Mesendoderm (in vitro differentiated cells): Measurements from ENCODE around the gene FGF19.

ENCODE experiments used
- DNase-seq: peaks from one replicate; pipeline ENCODE4 v3.0.0; 2013
- H2AK5ac ChIP-seq: 2 replicates; pipeline ENCODE4 v1.6.1; 2013; ENCODE audit warnings: low read length, inconsistent platforms
- H2BK120ac ChIP-seq: 2 replicates; pipeline ENCODE4 v1.6.1; 2013; ENCODE audit warnings: low read depth, mild to moderate bottlenecking, low read length, moderate library complexity, mixed read lengths
- H2BK15ac ChIP-seq: replicated peaks from 2 replicates; pipeline ENCODE4 v1.6.1; 2013; ENCODE audit warnings: low read depth, mild to moderate bottlenecking, moderate library complexity
- H2BK5ac ChIP-seq: 2 replicates; pipeline ENCODE4 v1.6.1; 2013; ENCODE audit warnings: low read length, inconsistent platforms
- H3K18ac ChIP-seq: 2 replicates; pipeline ENCODE4 v1.6.1; 2013; ENCODE audit warnings: mild to moderate bottlenecking, low read length, mixed read lengths
- H3K23ac ChIP-seq: one replicate; pipeline ENCODE4 v1.6.1; 2013; ENCODE audit warnings: low read length
- H3K27ac ChIP-seq: 2 replicates; pipeline ENCODE4 v1.5.1; 2013; ENCODE audit warnings: low read depth, mild to moderate bottlenecking, inconsistent platforms, low read length, moderate library complexity
- H3K27me3 ChIP-seq: 2 replicates; pipeline ENCODE4 v1.6.1; 2013; ENCODE audit warnings: low read length, control low read depth, mild to moderate bottlenecking, inconsistent platforms; ENCODE audit not compliant: insufficient read depth, poor library complexity
- H3K36me3 ChIP-seq: 2 replicates; pipeline ENCODE4 v1.6.1; 2013; ENCODE audit warnings: low read length, inconsistent platforms; ENCODE audit not compliant: control insufficient read depth, insufficient read depth
- H3K4ac ChIP-seq: one replicate; pipeline ENCODE4 v1.6.1; 2013; ENCODE audit warnings: low read depth, mild to moderate bottlenecking, low read length, moderate library complexity
- H3K4me1 ChIP-seq: 2 replicates; pipeline ENCODE4 v1.6.1; 2013; ENCODE audit warnings: low read depth, low read length, inconsistent platforms; ENCODE audit not compliant: control insufficient read depth
- H3K4me2 ChIP-seq: 2 replicates; pipeline ENCODE4 v1.6.1; 2013; ENCODE audit warnings: low read length
- H3K4me3 ChIP-seq: 2 replicates; pipeline ENCODE4 v1.5.1; 2013; ENCODE audit warnings: mild to moderate bottlenecking, low read length
- H3K56ac ChIP-seq: one replicate; pipeline ENCODE4 v1.6.1; 2013; ENCODE audit warnings: low read length
- H3K79me1 ChIP-seq: 2 replicates; pipeline ENCODE4 v1.6.1; 2013; ENCODE audit warnings: low read length, inconsistent platforms
- H3K79me2 ChIP-seq: 2 replicates; pipeline ENCODE4 v1.6.1; 2013; ENCODE audit warnings: mild to moderate bottlenecking, low read length; ENCODE audit not compliant: control insufficient read depth, insufficient read depth
- H3K9ac ChIP-seq: 2 replicates; pipeline ENCODE4 v1.6.1; 2013; ENCODE audit warnings: low read length, inconsistent platforms
- H4K5ac ChIP-seq: one replicate; pipeline ENCODE4 v1.6.1; 2013; ENCODE audit warnings: low read length
- H4K8ac ChIP-seq: one replicate; pipeline ENCODE4 v1.6.1; 2013; ENCODE audit warnings: low read depth, mild to moderate bottlenecking, control low read depth, low read length, moderate library complexity
- WGBS: extraction: QIAGEN DNeasy Blood & Tissue Kit; methylation state at CpG from one replicate; pipeline ENCODE4 v1.1.7; 2013; ENCODE audit warnings: low lambda C conversion rate, missing lambda C conversion rate; ENCODE audit not compliant: insufficient coverage; ENCODE audit errors: extremely low coverage; 5-methylcytosine and 5-hydroxymethylcytosine counted together

FGF19 gene

GRCh38 chr11:69654001-69654659 lies 49.7 kb downstream of the FGF19 start:
- DNase-seq, result no peak
- WGBS, result no CpG with 5 or more reads among the region's 38 CpGs
- no peak overlapping the region for H3K4me3 ChIP-seq
- no peak overlapping the region for H3K4ac ChIP-seq
- no peaks in the 10 kb centered on the region for H3K27me3 ChIP-seq
- H3K56ac ChIP-seq, result no peak overlapping the region
- H4K8ac ChIP-seq, result no peak overlapping the region
- H2BK120ac ChIP-seq, result no peak overlapping the region
- no peak overlapping the region for H2BK5ac ChIP-seq
- no peak overlapping the region for H2BK15ac ChIP-seq
- no peak overlapping the region for H3K4me2 ChIP-seq
- H2AK5ac ChIP-seq, result no peak overlapping the region
- H4K5ac ChIP-seq, result no peak overlapping the region
- peaks cover 3% of the 10 kb centered on the region for H3K4me1 ChIP-seq
- H3K18ac ChIP-seq, result no peak overlapping the region
- no peak overlapping the region for H3K9ac ChIP-seq
- H3K27ac ChIP-seq, result no peak overlapping the region
- H3K23ac ChIP-seq, result no peak overlapping the region
- H3K79me1 ChIP-seq, result no peaks in the 10 kb centered on the region
- no peaks in the 10 kb centered on the region for H3K79me2 ChIP-seq
- peaks cover 12% of the 10 kb centered on the region for H3K36me3 ChIP-seq

- H3K27ac ChIP-seq, result no peak overlapping the region
- no peaks in the 10 kb centered on the region for H3K79me2 ChIP-seq
- H4K5ac ChIP-seq, result no peak overlapping the region
- peaks cover 3% of the 10 kb centered on the region for H3K4me1 ChIP-seq
- no peaks in the 10 kb centered on the region for H3K27me3 ChIP-seq
- H3K4me2 ChIP-seq, result no peak overlapping the region
- H4K8ac ChIP-seq, result no peak overlapping the region
- H3K79me1 ChIP-seq, result no peaks in the 10 kb centered on the region
- no peak overlapping the region for H3K4me3 ChIP-seq
- no peak overlapping the region for H2BK5ac ChIP-seq
- no peak overlapping the region for H2BK15ac ChIP-seq
- no peak overlapping the region for H3K4ac ChIP-seq
- no peak overlapping the region for H3K23ac ChIP-seq
- H2AK5ac ChIP-seq, result no peak overlapping the region
- H3K36me3 ChIP-seq, result peaks cover 12% of the 10 kb centered on the region
- H3K56ac ChIP-seq, result no peak overlapping the region
- no peak for DNase-seq
- no peak overlapping the region for H3K18ac ChIP-seq
- no CpG with 5 or more reads among the region's 23 CpGs for WGBS
- H2BK120ac ChIP-seq, result no peak overlapping the region
- no peak overlapping the region for H3K9ac ChIP-seq
These were observed 50.3 kb downstream of the FGF19 start for GRCh38 chr11:69653406-69653960.

- Histone ChIP-seq H3K18ac (no peak overlapping the region), H3K4ac (no peak overlapping the region), H3K79me1 (no peaks in the 10 kb centered on the region), H3K4me2 (no peak overlapping the region), H3K36me3 (peaks cover 12% of the 10 kb centered on the region), H2BK15ac (no peak overlapping the region), H3K27me3 (no peaks in the 10 kb centered on the region), H3K9ac (no peak overlapping the region), H3K23ac (no peak overlapping the region), H3K4me3 (no peak overlapping the region), H3K27ac (no peak overlapping the region), H3K56ac (no peak overlapping the region), H3K79me2 (peaks cover 1% of the 10 kb centered on the region), H4K5ac (no peak overlapping the region), H2BK120ac (no peak overlapping the region), H4K8ac (no peak overlapping the region), H3K4me1 (peaks cover 3% of the 10 kb centered on the region), H2AK5ac (no peak overlapping the region), H2BK5ac (no peak overlapping the region)
- WGBS, result no CpG with 5 or more reads among the region's 11 CpGs
- no peak for DNase-seq
These were observed 50.8 kb downstream of the FGF19 start for GRCh38 chr11:69652999-69653398.

- peaks cover 12% of the 10 kb centered on the region for H3K36me3 ChIP-seq
- no peaks in the 10 kb centered on the region for H3K4me1 ChIP-seq
- no peak overlapping the region for H3K27ac ChIP-seq
- H3K4me2 ChIP-seq, result no peak overlapping the region
- no peaks in the 10 kb centered on the region for H3K27me3 ChIP-seq
- no peak overlapping the region for H2BK15ac ChIP-seq
- H4K5ac ChIP-seq, result no peak overlapping the region
- no peak overlapping the region for H3K23ac ChIP-seq
- H2BK5ac ChIP-seq, result no peak overlapping the region
- H3K4ac ChIP-seq, result no peak overlapping the region
- H3K18ac ChIP-seq, result no peak overlapping the region
- H4K8ac ChIP-seq, result no peak overlapping the region
- WGBS, result no CpG with 5 or more reads among the region's 15 CpGs
- H3K56ac ChIP-seq, result no peak overlapping the region
- H3K9ac ChIP-seq, result no peak overlapping the region
- no peak overlapping the region for H3K4me3 ChIP-seq
- DNase-seq, result no peak
- no peaks in the 10 kb centered on the region for H3K79me1 ChIP-seq
- H2BK120ac ChIP-seq, result no peak overlapping the region
- no peak overlapping the region for H2AK5ac ChIP-seq
- H3K79me2 ChIP-seq, result peaks cover 1% of the 10 kb centered on the region
These were observed 51.8 kb downstream of the FGF19 start for GRCh38 chr11:69651834-69652620.

- H3K4me2 ChIP-seq, result no peak overlapping the region
- H3K23ac ChIP-seq, result no peak overlapping the region
- DNase-seq, result no peak
- H2BK5ac ChIP-seq, result no peak overlapping the region
- no peaks in the 10 kb centered on the region for H3K79me1 ChIP-seq
- no peaks in the 10 kb centered on the region for H3K4me1 ChIP-seq
- H3K56ac ChIP-seq, result no peak overlapping the region
- peaks cover 1% of the 10 kb centered on the region for H3K79me2 ChIP-seq
- no peaks in the 10 kb centered on the region for H3K27me3 ChIP-seq
- H3K9ac ChIP-seq, result no peak overlapping the region
- H2BK15ac ChIP-seq, result no peak overlapping the region
- H4K5ac ChIP-seq, result no peak overlapping the region
- WGBS, result no CpG with 5 or more reads among the region's 23 CpGs
- no peak overlapping the region for H3K18ac ChIP-seq
- no peak overlapping the region for H2BK120ac ChIP-seq
- H3K27ac ChIP-seq, result no peak overlapping the region
- no peak overlapping the region for H3K4ac ChIP-seq
- no peak overlapping the region for H4K8ac ChIP-seq
- H3K36me3 ChIP-seq, result peaks cover 12% of the 10 kb centered on the region
- H2AK5ac ChIP-seq, result no peak overlapping the region
- no peak overlapping the region for H3K4me3 ChIP-seq
These were observed 52.9 kb downstream of the FGF19 start for GRCh38 chr11:69650832-69651344.
